NCI-H82 treated with DMSO at 0.1 percent for 48 hours (cell line): Measurements from ENCODE around the gene PLEKHA8.

Source experiments
- DNase-seq: peaks from one replicate; lab custom pipeline; 2025; ENCODE audit not compliant: unreplicated experiment; lab: John Stamatoyannopoulos, UW

The PLEKHA8 gene, protein sequence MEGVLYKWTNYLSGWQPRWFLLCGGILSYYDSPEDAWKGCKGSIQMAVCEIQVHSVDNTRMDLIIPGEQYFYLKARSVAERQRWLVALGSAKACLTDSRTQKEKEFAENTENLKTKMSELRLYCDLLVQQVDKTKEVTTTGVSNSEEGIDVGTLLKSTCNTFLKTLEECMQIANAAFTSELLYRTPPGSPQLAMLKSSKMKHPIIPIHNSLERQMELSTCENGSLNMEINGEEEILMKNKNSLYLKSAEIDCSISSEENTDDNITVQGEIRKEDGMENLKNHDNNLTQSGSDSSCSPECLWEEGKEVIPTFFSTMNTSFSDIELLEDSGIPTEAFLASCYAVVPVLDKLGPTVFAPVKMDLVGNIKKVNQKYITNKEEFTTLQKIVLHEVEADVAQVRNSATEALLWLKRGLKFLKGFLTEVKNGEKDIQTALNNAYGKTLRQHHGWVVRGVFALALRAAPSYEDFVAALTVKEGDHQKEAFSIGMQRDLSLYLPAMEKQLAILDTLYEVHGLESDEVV

DNA sequence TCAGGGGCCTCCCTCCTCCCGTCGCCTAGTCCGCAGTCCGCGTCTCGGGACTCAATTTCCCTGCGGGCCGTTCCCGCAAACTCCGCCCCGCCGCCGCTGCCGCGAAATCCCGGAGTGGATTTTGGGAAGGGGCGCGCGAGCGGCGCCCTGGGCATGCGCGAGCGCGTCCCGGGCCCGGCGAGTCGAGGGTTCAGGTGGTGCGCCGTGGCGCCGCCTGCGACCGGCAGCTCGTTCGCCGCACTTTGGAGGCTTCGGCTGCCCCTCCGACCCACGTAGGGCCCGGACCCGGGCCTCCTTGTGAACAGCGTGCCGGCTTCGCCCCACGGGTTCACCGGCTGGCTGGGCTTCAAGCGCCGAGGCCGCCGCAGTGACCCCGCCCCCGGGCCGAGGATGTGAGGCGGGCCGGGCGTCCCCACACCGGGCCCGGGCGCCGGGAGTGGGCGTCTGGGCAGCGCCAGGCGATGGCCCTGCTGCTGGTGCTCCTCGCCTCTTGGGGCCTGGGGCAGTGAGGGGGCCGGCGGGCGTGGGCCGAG lies at the start of gene PLEKHA8:
Gene PLEKHA8, plus strand, starts transcription at position 197 of the 533 bp plus-strand sequence. CDS start 351 bp downstream, outside the sequence.
- DNase-seq = peak; percentile 87

DNA sequence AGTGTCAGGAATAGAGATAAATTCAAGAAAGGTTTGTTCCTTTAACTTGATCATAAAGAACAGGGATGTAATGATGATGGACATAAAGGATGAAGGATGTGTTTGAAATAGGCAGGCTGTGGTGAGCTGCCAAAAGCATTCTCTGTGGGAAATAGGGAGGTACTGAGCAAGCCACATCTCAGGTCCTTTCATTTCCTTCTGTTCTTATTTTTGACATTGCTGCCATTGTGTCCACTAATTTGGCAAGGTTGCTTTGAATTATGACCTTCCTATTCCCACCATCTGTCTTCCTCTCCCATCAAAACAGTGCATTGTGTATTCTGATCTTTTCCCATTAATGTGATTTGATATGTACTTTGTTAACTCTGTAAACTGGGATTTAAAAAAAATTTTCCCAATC lies 48.1 kb upstream of the PLEKHA8 start:
- no peak for DNase-seq

DNA sequence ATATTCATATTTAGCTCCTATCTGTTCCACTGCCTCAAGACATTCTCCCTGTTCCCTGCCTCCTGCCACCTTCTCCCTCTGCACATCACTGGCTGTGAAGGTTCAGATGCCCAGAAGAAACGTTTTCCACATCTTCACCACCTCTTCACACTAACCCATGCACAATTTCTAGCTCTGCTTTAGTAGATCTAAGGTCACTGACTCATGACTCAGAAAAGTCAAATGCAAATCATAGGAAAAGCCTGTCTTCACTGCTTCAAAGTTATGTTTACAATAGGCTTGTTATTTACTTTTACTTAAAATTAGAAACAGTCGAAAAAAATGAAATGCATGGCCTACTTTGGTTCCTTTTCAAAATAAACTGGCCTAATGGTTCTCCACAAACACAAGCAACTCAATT lies 41.1 kb upstream of the PLEKHA8 start:
- DNase-seq = no peak

DNA sequence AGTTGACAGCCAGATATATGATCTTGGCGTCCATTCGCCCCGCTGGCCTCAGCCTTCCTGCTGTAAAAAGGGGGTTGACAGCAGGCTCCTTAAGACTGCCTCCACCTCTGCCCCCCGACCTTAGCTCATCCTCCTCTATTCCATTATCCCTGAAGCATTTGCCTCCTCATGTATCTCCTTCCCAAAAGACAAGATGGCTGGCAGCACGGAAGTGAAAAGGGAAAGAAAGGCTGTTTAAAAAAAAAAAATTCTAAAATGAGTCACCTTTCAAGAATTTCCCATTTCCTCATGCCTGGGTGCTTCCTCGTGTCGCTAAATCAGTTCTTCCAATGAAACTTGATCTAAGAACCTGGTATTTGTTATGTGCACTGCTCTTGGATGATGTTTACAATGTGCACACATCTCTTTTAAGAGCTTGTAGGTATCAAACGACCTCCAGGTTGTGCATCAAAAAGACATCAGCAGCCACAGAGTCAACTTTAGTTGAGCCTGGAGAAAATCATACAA lies 40.3 kb upstream of the PLEKHA8 start:
- DNase-seq = no peak

DNA sequence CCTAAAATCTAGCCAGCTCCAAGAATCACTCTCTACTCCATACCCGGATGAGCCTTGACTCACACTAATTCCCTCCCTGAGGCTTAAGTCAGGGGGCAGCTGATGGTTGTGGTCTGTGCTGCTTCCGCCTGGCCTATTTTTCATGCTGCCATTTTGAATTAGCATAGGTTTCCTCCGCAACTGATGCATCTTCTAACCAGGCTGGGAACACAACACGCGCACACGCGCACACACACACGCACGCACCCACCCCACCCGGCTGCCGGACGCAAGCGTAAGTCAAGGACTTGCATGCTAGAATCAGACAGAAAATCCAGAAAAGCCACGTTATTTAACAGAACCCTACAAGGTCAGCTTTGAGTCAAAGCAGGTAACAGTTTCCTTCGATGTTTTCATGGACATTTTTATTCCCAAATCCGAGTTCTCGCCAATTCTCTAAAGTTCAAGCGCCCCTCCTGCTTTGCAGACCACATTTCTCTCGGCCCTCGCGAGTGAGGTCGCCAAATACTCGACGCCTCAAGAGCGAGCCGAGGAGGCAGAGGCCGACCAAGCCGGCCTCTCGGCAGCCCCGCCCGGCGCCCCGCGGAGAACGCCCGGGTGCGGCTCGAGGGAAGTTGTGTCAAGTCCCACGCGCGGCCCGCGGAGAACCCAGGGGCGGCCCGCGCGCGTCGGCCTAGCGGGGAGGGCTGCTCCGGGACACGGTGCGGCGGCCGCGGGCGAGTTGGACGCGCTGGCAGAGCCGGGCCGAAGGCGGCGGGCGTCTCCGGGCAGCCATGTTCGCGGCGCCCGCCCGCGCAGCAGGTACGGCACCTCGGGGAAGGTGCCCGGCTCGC lies 39.6 kb upstream of the PLEKHA8 start:
- DNase-seq = peak; percentile 30

DNA sequence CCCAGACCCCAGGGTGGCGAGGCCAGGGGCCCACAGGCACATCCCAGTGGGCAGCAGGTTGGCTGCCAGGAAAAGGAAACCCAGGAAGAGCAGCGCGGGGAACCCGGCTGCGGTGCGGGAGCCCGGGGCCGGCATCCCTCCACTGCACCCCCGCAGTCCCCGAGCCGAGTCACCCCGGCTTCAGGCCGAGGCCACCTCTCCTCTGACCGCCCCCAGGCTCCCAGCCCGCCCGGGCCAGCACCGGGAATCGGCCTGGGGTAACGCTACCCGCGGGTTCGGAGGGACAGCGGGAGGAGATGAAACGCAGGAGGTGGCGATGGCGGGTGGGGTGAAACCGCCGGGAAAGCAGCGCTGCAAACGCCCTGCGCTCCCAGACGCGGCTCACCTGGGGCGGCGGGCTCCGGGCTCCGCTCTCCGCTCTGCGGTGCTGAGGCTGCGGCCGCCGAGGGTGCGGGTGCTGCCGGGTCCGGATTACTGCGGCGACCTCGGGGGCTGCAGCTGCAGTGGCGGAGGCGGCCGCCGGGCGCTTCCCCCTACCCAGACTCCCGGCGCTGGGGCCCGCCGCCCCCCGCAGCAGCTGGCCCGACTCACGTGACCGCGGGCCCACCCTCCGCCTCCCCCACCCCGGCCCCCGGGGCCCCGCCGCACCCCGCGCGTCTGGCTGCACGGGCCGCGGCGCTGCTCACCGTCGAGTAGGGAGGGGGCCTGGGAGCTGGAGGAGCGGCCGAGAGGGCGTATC lies 38.8 kb upstream of the PLEKHA8 start, which contains the start of gene SCRN1:
Gene SCRN1, minus strand, starts transcription at position 545 of the 739 bp plus-strand sequence. CDS start 20,734 bp downstream, outside the sequence.
- peak; percentile 43 for DNase-seq

DNA sequence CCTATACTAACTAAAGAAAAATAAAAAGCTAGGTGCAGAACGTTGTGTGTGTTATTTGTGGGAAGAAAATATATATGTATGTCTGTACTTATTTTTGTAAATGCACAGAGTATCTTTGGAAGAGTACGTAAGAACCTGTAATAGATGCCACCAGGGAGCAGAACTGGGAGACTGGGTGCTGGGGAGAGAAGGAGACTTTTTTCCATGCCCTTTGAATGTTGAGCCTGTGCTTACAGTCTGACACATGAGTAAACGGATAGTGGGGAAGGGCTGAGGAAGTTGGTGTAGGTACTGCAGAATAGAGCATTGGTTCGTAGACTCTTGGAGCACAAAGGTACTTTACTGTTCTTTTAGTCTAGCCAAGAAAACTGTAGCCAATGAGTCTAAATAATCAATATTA lies 37.3 kb upstream of the PLEKHA8 start:
- no peak for DNase-seq

DNA sequence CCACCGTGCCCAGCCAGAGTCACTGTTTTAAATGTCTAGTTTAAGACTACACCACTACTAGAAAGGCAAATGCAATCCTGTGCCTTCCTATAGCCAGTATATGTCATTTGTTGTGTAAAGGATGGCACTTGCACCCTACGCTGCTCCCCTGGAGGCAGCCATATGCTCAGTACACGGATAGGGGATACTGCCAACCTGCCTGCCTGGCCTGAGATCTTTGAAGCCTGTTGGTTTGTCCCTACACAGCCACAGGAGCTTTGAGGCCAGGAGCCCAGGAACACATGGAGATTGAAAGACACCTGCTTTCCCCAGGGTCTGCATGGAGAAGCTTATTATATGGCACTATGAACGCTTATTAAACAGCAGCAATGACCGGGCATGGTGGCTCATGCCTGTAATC lies 36.3 kb upstream of the PLEKHA8 start:
- no peak for DNase-seq

DNA sequence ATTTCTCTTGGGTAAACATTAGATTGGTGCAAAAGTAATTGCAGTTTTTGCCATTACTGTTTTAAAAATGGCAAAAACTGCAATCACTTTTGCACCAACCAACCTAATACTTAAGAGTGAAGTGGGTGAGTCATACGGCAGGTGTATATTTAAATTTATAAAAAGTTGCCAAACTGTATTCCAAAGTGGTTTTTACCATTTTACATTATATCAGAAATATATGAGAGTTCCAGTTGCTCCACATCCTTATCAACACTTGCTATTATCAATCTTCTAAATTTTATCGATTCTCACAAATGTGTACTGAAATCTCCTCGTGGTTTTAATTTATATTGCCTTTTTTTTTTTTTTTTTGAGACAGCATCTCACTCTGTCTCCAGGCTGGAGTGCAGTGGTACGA lies 35.1 kb upstream of the PLEKHA8 start:
- DNase-seq = no peak

DNA sequence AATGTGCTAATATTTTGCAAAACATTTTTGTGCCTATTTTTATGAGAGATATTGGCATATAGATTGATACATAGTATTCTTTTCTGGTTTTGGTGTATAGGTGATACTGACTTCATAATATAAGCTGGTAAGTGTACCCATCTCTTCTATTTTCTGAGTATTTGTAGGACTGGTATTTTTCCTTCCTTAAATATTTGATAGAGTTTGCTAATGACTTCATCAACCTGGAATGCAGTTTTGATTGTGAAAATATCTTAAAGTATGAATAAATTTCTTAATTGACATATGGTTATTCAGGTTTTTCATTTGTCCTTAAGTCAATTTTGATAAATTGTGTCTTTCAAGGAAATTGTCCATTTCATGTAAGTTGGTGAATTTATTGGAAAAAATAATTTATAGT lies 32.6 kb upstream of the PLEKHA8 start:
- DNase-seq = no peak

DNA sequence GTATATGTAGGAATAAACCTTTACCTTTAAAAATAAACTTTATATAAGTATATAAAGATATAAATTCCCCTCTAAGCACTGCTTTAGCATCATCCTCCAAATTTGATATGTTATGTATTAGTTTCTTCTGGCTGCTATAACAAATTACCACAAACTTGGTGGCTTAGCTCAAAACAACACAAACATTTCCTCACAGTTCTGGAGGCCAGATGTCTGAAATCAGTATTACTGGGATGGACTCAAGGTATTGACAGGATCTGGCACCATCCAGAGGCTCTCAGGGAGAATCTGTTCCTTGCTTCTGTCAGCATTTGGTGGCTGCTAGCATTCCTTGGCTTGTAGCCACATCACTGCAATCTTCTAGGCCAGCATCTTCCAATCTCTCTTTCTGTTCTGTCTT lies 31.9 kb upstream of the PLEKHA8 start:
- DNase-seq = no peak

DNA sequence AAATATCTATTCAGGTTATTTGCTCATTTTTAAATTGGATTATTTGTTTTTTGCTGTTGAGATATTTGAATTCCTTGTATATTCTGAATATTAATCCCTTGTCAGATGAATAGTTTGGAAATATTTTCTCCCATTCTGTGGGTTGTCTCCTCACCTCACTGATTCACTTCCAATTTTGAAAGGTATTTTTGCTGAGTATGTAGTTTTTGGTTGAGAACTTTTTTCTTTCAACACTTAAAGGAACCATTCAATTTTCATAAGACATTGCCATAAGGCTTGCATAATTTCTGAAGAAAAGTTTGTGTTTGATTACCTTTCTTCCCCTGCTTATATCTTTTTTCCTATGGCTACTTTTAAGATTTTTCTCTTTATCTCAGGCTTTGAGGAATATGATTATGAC lies 29.7 kb upstream of the PLEKHA8 start:
- no peak for DNase-seq

DNA sequence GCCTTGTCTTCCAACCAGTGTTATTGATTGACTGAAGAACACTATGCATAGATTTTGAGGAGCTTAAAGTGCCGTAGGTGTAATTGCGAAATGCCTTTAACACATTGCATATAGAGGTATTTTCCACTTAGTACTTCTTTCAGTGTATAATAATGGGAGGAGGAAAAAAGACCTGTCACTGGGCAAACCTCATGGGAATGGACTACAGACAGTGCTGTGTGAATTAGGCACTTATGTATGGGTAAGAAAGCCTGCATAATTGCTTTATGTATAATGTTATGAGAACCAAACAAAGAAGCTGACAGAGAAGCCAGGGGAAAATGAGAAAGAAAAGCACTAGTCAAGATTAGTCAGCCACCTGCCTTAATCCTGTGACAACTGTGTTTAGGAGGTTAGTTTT lies 26.2 kb upstream of the PLEKHA8 start:
- DNase-seq = no peak

DNA sequence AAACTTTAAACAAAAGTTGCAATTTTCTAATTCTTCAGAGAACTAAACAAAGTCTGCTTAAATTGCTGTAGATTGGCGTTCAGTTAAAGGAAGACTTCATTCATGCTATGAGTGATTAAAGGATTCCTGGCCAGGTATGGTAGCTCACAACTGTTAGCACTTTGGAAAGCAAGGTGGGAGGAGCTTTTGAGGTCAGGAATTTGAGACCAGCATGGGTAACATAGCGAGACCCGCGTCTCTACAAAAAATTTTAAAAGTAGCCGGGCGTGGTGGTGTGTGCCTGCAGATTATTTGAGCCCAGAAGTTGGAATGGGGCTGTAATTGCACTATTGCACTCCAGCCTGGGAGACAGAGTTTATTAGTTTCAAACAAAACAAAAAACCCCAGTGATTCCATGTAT lies 25.1 kb upstream of the PLEKHA8 start:
- no peak for DNase-seq

DNA sequence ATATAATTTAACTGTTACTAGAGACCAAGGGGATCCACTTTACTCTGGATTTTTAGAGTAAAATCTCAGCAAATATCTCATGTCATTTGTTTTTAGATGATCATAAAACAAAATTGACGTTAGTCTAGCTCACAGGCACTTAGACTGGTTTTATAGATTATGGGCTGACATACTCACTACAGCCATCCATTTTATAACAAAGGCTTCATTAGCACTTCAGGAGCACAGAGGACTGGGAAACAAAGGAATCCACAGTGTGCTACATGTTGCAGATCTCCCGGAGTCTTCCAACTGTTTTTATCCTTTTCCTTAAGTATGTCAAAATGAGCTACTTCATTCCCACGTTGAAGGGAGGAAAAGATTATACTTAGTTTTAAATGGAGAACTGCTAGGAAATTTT lies 22.7 kb upstream of the PLEKHA8 start:
- DNase-seq = no peak

DNA sequence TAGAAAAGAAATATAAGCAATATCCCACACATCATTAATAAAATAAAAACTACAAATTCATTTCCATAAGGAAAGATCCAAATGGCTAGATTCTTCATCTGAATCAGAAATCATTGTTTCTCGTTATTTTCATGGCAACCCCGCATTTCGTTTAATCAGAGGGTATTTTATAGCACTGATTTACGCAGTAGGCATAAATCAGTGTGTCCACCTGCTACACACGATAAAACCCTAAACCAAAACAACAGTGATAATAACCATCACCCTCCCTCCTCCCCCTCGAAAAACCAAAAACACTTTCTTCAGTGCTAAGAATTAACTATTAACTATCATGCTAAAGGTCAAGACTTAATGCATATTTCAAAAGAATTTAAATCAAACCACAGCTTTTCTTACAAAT lies 18.2 kb upstream of the PLEKHA8 start:
- DNase-seq = no peak

DNA sequence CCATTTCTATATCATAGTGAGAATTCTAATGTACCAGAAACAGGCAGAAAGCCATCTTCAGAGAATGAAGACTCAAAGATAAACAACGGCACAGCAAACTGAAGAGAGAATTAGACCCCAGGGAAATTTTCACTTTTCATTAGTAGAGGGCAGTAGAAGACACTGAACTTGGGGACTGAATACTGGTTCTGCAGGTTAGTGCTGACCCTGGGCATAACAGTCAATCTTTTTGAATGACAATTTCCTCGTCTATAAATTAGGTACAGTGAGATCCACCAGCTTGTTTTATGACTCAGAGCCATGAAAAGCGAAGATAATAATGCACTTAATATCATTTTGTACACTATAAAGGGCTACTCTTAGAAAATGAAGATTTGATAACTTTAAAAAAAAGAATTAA lies 15.5 kb upstream of the PLEKHA8 start:
- DNase-seq = no peak

DNA sequence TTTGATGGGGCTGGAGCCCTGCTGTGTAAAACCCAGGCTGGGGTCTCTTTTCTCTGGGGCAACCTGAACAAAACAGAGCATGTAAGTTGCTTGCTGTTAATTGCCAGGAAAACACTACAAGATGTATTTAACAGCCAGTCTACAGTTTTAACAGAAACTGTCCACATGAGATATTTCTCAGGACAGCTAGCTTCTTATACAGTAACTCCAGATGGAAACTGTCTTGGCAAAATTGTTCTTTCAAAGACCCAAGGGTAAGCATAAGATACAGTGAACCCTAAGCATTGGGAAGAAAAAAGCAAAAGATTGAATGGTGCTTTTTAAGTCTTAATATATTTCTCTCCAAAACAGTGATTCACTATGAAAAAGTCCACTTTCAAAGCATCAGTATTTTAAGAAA lies 9.8 kb upstream of the PLEKHA8 start:
- DNase-seq = no peak

DNA sequence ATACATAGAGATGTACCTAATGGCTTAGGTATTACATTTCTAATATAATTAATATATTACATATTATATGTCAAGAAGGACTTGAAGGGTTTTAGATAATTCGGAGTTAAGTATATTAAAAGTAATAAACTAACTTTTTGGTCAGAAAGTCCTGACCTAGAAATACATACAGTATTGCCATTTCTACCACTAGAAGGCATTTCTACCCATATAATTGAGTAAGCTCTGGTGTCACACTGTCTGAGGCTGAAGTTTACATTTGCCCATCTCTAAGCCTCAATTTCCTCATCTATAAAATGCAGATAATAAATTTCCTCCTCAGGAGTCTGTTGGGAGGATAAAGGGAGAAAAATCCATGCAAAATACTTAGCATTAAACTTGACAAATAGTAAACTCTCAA lies 8.8 kb upstream of the PLEKHA8 start:
- DNase-seq = no peak

DNA sequence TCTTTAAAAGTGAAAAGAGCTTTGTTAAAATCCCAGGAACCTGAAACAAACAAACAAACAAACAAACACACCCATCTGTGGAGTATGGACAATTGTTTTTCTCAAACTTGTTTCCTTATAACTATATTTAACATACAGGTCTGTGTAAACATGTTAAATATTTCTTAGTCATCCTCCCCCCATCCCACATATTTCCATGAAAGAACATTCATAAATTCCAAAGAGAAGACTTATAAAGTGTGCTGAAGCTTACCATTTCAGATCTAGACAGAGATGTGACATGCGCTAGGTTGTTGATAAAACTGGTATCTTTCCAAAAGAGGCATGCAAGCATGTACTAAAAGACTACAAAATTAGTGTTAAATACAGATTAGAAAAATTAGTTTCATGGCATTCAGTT lies 8.3 kb upstream of the PLEKHA8 start:
- no peak for DNase-seq

DNA sequence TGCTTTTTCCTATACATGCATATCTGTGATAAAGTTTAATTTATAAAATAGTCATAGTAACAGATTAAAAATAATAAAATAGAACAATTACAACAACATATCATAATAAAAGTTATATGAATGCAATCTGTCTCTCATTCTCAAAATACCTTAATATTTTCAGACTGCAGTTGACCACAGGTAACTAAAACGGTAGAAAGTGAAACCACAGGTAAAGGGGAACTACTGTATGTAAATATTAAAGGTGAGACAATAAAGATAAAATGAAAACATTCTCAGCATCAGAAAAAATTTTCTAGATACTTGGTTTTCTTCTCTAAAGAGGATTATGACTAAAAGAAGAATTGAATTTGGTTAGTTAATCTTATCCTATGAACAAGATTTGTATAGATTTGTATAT lies 7.7 kb upstream of the PLEKHA8 start:
- no peak for DNase-seq
